COLO668 (cell line): Measurements from ENCODE around the gene FFAR4.

Experiments used
- DNase-seq: peaks from one replicate; lab custom pipeline; 2025; ENCODE audit not compliant: unreplicated experiment; lab: John Stamatoyannopoulos, UW

The FFAR4 gene

GRCh38 chr10:93599335-93599734 is 32.9 kb downstream of the FFAR4 start:
- no peak for DNase-seq

GRCh38 chr10:93599778-93600177 is 33.3 kb downstream of the FFAR4 start:
- no peak for DNase-seq

GRCh38 chr10:93600446-93601145 is 34.1 kb downstream of the FFAR4 start:
- DNase-seq: peak; percentile 9

- DNase-seq: peak; percentile 16
Observed at GRCh38 chr10:93601146-93601773, 34.8 kb downstream of the FFAR4 start, which contains the start of gene RBP4. Gene RBP4 (minus strand): TSS chr10:93601235. CDS start chr10:93601028, 207 bp downstream.

- no peak for DNase-seq
Observed at GRCh38 chr10:93601774-93602162, 35.3 kb downstream of the FFAR4 start.

GRCh38 chr10:93603023-93603422 is 36.6 kb downstream of the FFAR4 start:
- no peak for DNase-seq

- no peak for DNase-seq
Observed at GRCh38 chr10:93604146-93604545, 37.7 kb downstream of the FFAR4 start.

- no peak for DNase-seq
Observed at GRCh38 chr10:93608421-93608820, 42.0 kb downstream of the FFAR4 start.

GRCh38 chr10:93612311-93612710 is 45.8 kb downstream of the FFAR4 start, which contains the start of gene PDE6C:
Gene PDE6C (plus strand): TSS chr10:93612537. CDS start chr10:93612726, 189 bp downstream.
- no peak for DNase-seq

GRCh38 chr10:93613126-93613525 is 46.7 kb downstream of the FFAR4 start:
- DNase-seq: no peak

- no peak for DNase-seq
Observed at GRCh38 chr10:93614101-93614825, 47.8 kb downstream of the FFAR4 start.

- DNase-seq: no peak
Observed at GRCh38 chr10:93615576-93616235, 49.2 kb downstream of the FFAR4 start.

- DNase-seq: no peak
Observed at GRCh38 chr10:93620925-93621324, 54.5 kb downstream of the FFAR4 start.

- DNase-seq: no peak
Observed at GRCh38 chr10:93622942-93623341, 56.5 kb downstream of the FFAR4 start.

GRCh38 chr10:93628858-93629257 is 62.4 kb downstream of the FFAR4 start:
- no peak for DNase-seq

- DNase-seq: no peak
Observed at GRCh38 chr10:93629647-93630305, 63.3 kb downstream of the FFAR4 start.

GRCh38 chr10:93630625-93631557 is 64.4 kb downstream of the FFAR4 start:
- DNase-seq: no peak
